HL-60 (cell line): ENCODE data around the gene ZNF776.

Experiments used
- DNase-seq, 2 experiments: peaks; one replicate each; pipeline ENCODE4 v3.0.0-alpha.2; 2010 to 2020; ENCODE audit warnings: low read depth in 1 of 2, low spot score in 1 of 2
- H3K27ac ChIP-seq: fragments of 250-450 bp; sonication (Bioruptor Pico); replicated peaks from 2 replicates; pipeline ENCODE4 v1.5.1; 2020; ENCODE audit warnings: mild to moderate bottlenecking, moderate library complexity
- H3K27me3 ChIP-seq: fragments of 250-450 bp; sonication (Bioruptor Pico); 2 replicates; pipeline ENCODE4 v1.5.1; 2021; ENCODE audit warnings: mild to moderate bottlenecking, moderate library complexity; ENCODE audit not compliant: insufficient read depth, poor library complexity, severe bottlenecking
- H3K4me3 ChIP-seq: replicated peaks from 2 replicates; pipeline ENCODE4 v1.5.1; 2011; ENCODE audit warnings: mild to moderate bottlenecking, control low read depth, low read length; ENCODE audit not compliant: insufficient read depth
- CTCF ChIP-seq: IDR thresholded peaks from one replicate; pipeline ENCODE4 v1.5.1; 2011; ENCODE audit warnings: low read length, control low read depth, inconsistent platforms; ENCODE audit not compliant: insufficient read depth
- GABPA ChIP-seq: IDR thresholded peaks from 2 replicates; pipeline ENCODE4 v1.6.1; 2012; ENCODE audit warnings: low read depth
- POLR2AphosphoS5 ChIP-seq: IDR thresholded peaks from 2 replicates; pipeline ENCODE4 v1.6.1; 2012; ENCODE audit warnings: low read depth
- SPI1 ChIP-seq: IDR thresholded peaks from 2 replicates; pipeline ENCODE4 v1.6.1; 2012; ENCODE audit warnings: low read depth, mild to moderate bottlenecking, borderline replicate concordance
- long read RNA-seq: library from polyadenylated mRNA; unstranded; transcript quantifications from one replicate; pipeline ENCODE4 v2.0.0, GENCODE V29; 2020
- TF ChIP-seq, protein P1 (sequence below): IDR thresholded peaks from 2 replicates; pipeline ENCODE4 v1.6.1; 2012; ENCODE audit warnings: low read depth; ENCODE audit not compliant: insufficient replicate concordance

Gene ZNF776
- long read RNA-seq, full-length matches to known transcripts: 4 of 5 reads
- long read RNA-seq, partial matches to known transcripts: 0 of 5 reads
- long read RNA-seq, other reads (novel, unspliced or antisense): 1 of 5 reads

GRCh38 chr19:57746580-57747471 lies at the start of gene ZNF776:
Gene ZNF776 (plus strand): TSS chr19:57746815. CDS start chr19:57747059, 244 bp downstream.
- H3K27ac ChIP-seq: peak within 1 kb of the TSS; percentile 74
- H3K4me3 ChIP-seq: peak within 1 kb of the TSS; percentile 75
- no peak for TF ChIP-seq SPI1
- TF ChIP-seq GABPA: peak; percentile 95
- peak; percentile 69; the same call in 1 of the 2 replicates for TF ChIP-seq POLR2AphosphoS5
- DNase-seq: peak; percentile 87 to 92
- no peaks in the 10 kb centered on the region for H3K27me3 ChIP-seq

GRCh38 chr19:57701625-57702024 lies 45.0 kb upstream of the ZNF776 start:
- H3K27me3 ChIP-seq: no peaks in the 10 kb centered on the region
- H3K4me3 ChIP-seq: no peak overlapping the region
- TF ChIP-seq GABPA: no peak
- TF ChIP-seq, protein P1, sequence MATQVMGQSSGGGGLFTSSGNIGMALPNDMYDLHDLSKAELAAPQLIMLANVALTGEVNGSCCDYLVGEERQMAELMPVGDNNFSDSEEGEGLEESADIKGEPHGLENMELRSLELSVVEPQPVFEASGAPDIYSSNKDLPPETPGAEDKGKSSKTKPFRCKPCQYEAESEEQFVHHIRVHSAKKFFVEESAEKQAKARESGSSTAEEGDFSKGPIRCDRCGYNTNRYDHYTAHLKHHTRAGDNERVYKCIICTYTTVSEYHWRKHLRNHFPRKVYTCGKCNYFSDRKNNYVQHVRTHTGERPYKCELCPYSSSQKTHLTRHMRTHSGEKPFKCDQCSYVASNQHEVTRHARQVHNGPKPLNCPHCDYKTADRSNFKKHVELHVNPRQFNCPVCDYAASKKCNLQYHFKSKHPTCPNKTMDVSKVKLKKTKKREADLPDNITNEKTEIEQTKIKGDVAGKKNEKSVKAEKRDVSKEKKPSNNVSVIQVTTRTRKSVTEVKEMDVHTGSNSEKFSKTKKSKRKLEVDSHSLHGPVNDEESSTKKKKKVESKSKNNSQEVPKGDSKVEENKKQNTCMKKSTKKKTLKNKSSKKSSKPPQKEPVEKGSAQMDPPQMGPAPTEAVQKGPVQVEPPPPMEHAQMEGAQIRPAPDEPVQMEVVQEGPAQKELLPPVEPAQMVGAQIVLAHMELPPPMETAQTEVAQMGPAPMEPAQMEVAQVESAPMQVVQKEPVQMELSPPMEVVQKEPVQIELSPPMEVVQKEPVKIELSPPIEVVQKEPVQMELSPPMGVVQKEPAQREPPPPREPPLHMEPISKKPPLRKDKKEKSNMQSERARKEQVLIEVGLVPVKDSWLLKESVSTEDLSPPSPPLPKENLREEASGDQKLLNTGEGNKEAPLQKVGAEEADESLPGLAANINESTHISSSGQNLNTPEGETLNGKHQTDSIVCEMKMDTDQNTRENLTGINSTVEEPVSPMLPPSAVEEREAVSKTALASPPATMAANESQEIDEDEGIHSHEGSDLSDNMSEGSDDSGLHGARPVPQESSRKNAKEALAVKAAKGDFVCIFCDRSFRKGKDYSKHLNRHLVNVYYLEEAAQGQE: no peak
- no peak for TF ChIP-seq POLR2AphosphoS5
- no peak for DNase-seq
- no peak overlapping the region for H3K27ac ChIP-seq

GRCh38 chr19:57706346-57706745 lies 40.3 kb upstream of the ZNF776 start:
- Histone ChIP-seq H3K27ac (no peak overlapping the region), H3K4me3 (no peak overlapping the region), H3K27me3 (no peaks in the 10 kb centered on the region)
- no peak for DNase-seq
- TF ChIP-seq GABPA (no peak), POLR2AphosphoS5 (no peak), CTCF (no peak)
- TF ChIP-seq, protein P1: no peak

DNA sequence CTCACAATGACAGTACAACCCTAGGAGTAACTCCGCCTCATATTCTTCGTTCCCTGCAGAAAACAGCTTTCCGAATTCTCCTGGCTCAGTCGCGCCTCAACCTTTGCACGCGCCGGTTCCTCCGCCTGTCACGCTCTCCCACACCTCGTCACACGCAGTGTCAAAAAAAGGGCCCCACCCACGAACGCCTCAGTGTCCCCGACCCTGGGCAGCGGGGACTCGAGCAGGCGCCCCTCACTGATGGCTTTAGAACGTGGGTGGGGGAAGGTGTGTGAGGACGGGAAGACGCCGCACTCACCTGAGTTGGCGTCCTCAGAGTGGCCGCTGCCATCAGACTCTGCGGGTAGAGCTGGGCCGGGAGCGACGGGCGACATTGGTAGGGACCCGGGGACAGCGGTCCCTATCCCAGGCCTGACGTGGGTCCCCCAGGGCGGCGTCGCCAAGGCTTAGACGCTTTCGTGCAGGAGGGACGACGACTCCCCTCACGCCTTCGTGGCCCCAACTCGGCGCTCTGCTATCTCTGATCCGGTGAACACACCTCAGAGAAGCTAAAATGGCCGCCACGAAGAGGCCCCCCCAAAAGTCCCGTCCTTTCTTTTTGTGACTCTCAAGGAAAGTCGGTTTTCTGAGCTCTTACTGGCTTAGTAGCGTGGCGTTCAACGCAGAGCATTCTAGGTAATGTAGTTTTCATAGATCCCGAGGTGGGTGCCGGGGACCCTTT lies 37.8 kb upstream of the ZNF776 start, which contains the start of gene ZNF154:
Gene ZNF154 (minus strand): TSS at position 564 of the 721 bp plus-strand sequence. CDS start 233 bp downstream, at position 331.
- no peak for DNase-seq
- Histone ChIP-seq H3K27ac (no peak within 1 kb of the TSS), H3K27me3 (no peaks in the 10 kb centered on the region), H3K4me3 (no peak within 1 kb of the TSS)
- TF ChIP-seq CTCF (no peak), SPI1 (no peak), POLR2AphosphoS5 (no peak), GABPA (no peak)
- TF ChIP-seq, protein P1: no peak
